Measurements from ENCODE around the gene MYOM3.

The MYOM3 gene

DNA sequence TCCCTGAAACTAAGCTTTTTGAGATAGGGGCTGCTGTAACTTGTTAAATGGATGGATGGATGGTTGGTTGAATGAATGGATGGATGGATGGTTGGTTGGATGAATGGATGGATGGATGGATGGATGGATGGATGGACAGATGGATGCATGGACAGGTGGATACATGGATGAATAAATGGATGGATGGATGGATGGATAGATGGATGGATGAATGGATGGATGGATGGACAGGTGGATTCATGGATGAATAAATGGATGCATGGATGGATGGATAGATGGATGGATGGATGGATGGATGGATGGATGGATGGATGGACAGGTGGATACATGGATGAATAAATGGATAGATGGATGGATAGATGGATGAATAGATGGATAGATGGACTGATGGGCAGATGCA is 26.9 kb downstream of the MYOM3 start:
- no peak for TF ChIP-seq ZFX (IDR thresholded peaks at IDR 0.05)
- TF ChIP-seq, protein P1, sequence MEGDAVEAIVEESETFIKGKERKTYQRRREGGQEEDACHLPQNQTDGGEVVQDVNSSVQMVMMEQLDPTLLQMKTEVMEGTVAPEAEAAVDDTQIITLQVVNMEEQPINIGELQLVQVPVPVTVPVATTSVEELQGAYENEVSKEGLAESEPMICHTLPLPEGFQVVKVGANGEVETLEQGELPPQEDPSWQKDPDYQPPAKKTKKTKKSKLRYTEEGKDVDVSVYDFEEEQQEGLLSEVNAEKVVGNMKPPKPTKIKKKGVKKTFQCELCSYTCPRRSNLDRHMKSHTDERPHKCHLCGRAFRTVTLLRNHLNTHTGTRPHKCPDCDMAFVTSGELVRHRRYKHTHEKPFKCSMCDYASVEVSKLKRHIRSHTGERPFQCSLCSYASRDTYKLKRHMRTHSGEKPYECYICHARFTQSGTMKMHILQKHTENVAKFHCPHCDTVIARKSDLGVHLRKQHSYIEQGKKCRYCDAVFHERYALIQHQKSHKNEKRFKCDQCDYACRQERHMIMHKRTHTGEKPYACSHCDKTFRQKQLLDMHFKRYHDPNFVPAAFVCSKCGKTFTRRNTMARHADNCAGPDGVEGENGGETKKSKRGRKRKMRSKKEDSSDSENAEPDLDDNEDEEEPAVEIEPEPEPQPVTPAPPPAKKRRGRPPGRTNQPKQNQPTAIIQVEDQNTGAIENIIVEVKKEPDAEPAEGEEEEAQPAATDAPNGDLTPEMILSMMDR (conservative IDR thresholded peaks at IDR 0.05), result no peak
- H3K27ac ChIP-seq, result no peak overlapping the region

DNA sequence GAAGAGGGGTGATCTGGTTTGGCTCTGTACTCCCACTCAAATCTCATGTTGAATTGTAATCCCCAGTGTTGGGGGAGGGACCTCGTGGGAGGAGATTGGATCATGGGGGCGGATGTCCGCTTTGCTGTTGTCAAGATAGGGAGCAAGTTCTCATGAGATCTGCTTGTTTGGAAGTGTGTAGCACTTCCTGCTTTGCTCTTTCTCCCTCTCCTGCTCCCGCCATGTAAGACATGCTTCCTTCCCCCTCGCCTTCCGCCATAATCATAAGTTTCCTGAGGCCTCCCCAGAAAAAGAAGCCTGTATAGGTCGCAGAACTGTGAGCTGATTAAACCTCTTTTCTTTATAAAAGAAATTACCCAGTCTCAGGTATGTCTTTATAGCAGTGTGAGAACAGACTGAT is 27.9 kb downstream of the MYOM3 start:
- no peak overlapping the region for H3K27ac ChIP-seq
- TF ChIP-seq ZFX (IDR thresholded peaks at IDR 0.05), result no peak
- TF ChIP-seq, protein P1 (conservative IDR thresholded peaks at IDR 0.05), result no peak

DNA sequence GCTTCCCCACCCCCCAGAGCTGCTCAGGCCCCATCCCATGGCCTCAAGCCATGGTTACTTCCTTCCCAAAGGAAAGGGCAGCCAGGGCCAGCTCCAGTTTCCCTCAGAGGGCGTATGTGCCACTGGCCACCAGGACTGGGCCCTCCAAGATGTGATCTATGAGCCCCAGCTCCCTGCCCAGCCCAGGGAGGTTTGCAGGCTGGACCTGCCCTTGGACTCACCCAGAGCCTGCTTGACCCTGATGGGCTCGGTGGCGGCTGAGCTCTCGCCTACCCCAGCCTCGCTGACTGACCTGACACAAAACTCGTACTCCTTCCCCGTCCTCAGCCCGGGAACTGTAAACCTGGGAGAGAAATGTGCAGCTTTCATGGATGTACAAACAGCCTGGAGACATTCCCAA is 29.6 kb downstream of the MYOM3 start:
- no peak for TF ChIP-seq ZFX (IDR thresholded peaks at IDR 0.05)
- TF ChIP-seq, protein P1 (conservative IDR thresholded peaks at IDR 0.05), result no peak
- H3K27ac ChIP-seq, result no peak overlapping the region

DNA sequence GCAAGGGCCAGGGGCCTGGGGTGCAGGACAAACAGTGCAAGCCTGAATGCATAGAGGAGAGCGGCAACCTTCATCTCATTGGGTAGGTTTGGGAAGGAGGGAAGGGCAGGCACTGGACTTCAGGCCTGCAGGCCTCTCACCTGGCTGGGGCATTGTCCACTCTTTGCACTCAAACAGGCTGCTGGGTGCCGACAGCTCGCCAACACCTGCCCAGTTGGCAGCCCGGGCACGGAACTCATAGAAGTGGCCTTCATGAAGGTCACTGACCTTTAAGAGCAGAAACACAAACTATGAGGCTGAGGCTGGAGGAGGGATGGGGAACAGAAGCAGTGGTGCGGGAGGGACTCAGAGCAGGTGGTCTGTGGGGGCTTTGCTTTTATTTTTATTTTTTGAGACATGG is 30.7 kb downstream of the MYOM3 start:
- TF ChIP-seq, protein P1 (conservative IDR thresholded peaks at IDR 0.05), result no peak
- TF ChIP-seq ZFX (IDR thresholded peaks at IDR 0.05), result no peak
- H3K27ac ChIP-seq, result no peak overlapping the region

DNA sequence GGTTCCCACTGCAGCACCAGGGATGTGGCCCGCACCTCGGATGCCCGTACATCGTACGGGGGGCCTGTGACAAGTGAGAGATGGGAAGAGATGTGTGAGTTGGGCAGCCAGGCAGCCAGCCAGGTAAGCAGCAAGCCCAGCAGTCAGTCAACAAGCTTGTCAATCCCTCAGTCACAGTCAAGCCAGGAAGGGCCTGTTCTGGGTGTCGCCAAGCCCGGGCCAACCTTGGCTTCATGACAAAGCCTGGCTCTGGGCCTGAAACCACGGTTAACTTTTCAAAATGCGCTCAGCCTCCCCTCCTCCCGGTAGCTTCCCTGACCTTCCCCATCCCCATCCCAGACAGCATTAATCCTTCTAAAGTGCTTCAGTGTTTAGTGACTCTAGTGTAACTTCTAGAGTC is 31.8 kb downstream of the MYOM3 start:
- H3K27ac ChIP-seq, result no peak overlapping the region
- no peak for TF ChIP-seq ZFX (IDR thresholded peaks at IDR 0.05)
- TF ChIP-seq, protein P1 (conservative IDR thresholded peaks at IDR 0.05), result no peak

DNA sequence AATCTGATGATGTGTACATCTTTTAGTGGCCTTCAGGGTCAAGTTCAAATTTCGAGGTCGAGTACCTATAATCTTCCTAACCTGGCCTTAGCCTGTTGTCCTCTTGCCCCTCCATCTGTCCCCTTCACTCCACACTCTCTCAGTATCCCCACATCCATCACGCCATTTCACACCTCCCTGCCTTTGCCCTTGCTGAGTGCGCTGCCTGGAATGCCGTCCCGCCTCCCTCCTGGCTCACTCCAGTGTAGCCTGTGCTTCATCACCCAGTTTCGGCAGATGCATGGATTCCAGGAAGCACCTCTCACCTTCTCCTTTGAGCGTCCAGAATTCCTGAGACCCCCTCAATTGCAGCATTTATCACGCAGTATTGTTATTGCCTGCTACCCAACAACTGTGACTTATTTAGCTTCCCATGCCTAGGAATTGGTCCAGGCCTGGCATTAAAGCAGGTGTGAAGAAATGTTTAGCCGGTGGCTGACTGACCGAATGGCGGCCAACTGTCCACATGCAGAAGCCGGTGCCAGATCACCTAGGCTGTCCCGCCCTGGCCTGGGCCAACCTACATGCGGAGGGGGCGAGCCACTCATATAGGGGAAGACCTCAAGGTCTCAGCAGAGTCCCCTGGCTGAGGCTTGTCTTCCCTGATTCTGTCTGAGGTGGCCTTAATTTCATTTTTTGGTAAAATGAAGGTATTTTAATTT is 34.5 kb downstream of the MYOM3 start:
- H3K27ac ChIP-seq, result no peak overlapping the region
- TF ChIP-seq ZFX (IDR thresholded peaks at IDR 0.05), result no peak
- TF ChIP-seq, protein P1 (conservative IDR thresholded peaks at IDR 0.05), result no peak

DNA sequence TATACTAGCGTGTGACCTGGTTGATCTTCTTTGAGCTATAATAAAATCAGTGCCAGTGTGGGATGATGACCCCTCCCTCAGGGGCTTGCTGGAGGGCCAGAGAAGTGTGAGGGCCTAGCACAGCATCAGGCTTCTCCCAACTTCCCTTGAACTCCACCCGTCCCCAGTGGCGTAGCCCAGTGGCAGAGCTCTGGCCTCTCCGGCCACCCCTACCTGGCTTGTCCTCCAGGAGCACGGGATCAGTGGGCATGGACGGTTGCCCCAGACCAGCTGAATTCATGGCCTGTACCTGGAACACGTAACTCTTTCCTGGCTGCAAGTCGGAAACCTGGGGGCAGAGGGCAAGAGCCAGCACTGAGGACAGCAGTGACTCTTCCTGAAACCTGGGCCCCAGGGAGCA is 36.0 kb downstream of the MYOM3 start:
- no peak for TF ChIP-seq ZFX (IDR thresholded peaks at IDR 0.05)
- TF ChIP-seq, protein P1 (conservative IDR thresholded peaks at IDR 0.05), result no peak
- H3K27ac ChIP-seq, result no peak overlapping the region
